ENCODE results near the gene PHACTR2. TPM values are rescaled to one million over a fixed set of nuclear protein-coding genes. Genes with fewer than 3 reads are reported as not detected.

The PHACTR2 gene
- total RNA-seq, 1 donor from 2014 or later, result 71.0 TPM

- Histone ChIP-seq H3K9me3 (replicated peaks) (peaks cover 7% of the 10 kb centered on the region), H3K27me3 (ENCODE audit: low read depth) (no peaks in the 10 kb centered on the region), H3K36me3 (no peaks in the 10 kb centered on the region), H3K4me3 (no peak overlapping the region), H3K27ac (replicated peaks) (peak overlapping the region; percentile 98), H3K4me1 (peaks cover 50% of the 10 kb centered on the region)
- intact Hi-C loops (cut with micrococcal nuclease), result loop anchor here (10.0 kb wide), 1 partner anchor 171 kb away; the partner anchor contains the start of gene LTV1
- DNase-seq, result no peak
- no peak for TF ChIP-seq CTCF (IDR thresholded peaks at IDR 0.05; ENCODE audit: borderline replicate concordance)
Observed at GRCh38 chr6:143673669-143674068, 4.1 kb upstream of the PHACTR2 start.

DNA sequence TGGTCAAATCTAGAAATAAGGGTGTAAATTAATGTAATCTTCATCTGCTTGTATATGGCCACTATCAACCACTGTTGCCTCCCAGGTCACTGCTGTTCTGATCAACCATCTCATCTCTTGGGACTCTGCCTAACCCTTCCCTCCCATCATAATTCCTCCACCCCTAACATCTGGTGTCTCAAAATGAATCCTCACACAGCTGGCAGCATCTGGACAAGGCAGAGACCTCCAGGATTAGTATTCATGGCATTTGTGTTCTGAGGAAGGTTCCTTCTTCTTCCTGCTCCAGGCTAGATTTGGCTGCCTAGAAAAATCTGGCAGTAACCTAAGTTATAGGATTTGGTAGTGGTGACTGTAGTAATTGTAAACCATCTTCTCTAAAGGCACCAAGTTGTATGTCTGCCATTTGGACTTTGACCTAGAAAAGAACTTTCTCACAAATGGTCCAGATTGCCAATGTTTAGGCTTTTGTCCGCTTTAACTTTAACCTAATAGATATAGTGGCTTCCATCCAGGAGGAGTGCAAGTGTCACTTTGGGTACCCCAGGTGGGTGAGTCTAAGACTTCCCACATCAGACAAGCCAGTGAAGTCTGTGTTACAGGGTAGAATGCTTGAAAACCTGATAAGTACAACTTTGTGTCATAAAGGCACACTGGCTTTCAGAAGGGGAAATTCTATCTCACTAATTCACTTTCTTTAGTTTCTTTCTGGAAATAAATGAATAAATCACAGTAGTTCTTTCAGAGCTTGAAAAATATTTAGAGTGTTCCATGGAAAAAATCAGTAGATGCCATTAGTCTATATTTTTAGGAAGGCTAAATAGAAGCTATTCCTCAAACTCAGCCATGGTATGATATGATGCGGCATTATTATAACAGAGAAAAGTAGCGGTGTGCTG is 3.0 kb upstream of the PHACTR2 start:
- intact Hi-C loops (cut with micrococcal nuclease), result loop anchor here (10.0 kb wide), 1 partner anchor 170 kb away; the partner anchor contains the start of gene LTV1

GRCh38 chr6:143675382-143675900 is 2.3 kb upstream of the PHACTR2 start:
- no peak for TF ChIP-seq CTCF (IDR thresholded peaks at IDR 0.05; ENCODE audit: borderline replicate concordance)
- peak overlapping the region; percentile 98 for H3K27ac ChIP-seq (replicated peaks)

More for the DNA sequence above, 3.0 kb upstream of the PHACTR2 start:
- Histone ChIP-seq H3K27me3 (ENCODE audit: low read depth) (no peaks in the 10 kb centered on the region), H3K4me3 (no peak overlapping the region), H3K36me3 (no peaks in the 10 kb centered on the region), H3K27ac (replicated peaks) (peak overlapping the region; percentile 98), H3K9me3 (replicated peaks) (no peaks in the 10 kb centered on the region), H3K4me1 (peaks cover 61% of the 10 kb centered on the region)
- no peak for DNase-seq
- TF ChIP-seq CTCF (IDR thresholded peaks at IDR 0.05; ENCODE audit: borderline replicate concordance), result no peak

DNA sequence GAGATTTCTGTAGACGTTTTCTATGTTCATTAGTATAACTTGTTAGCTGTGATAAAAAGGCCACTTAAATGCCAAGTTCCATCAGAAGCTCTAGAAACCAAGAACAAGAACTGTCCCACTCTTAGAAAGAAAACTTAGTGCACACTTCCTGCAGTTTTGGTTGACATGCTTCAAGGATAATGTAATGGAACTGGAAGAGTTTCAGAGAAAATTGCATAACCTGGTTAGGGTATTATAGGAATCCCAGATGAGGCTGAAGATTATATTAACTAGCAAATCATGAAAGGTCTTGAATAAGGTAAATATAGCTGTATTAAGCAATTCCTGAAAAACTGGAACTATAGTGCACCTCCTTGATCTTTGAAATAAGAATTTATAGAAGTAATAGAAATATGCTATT is 1.8 kb upstream of the PHACTR2 start:
- H3K27ac ChIP-seq (replicated peaks), result peak overlapping the region; percentile 98

More at GRCh38 chr6:143675382-143675900, 2.3 kb upstream of the PHACTR2 start:
- Histone ChIP-seq H3K4me3 (no peak overlapping the region), H3K9me3 (replicated peaks) (no peaks in the 10 kb centered on the region), H3K4me1 (peaks cover 68% of the 10 kb centered on the region), H3K27me3 (ENCODE audit: low read depth) (no peaks in the 10 kb centered on the region), H3K36me3 (no peaks in the 10 kb centered on the region)
- DNase-seq, result no peak
- intact Hi-C loops (cut with micrococcal nuclease), result loop anchor here (10.0 kb wide), 1 partner anchor 169 kb away; the partner anchor contains the start of gene LTV1

More for the DNA sequence above, 1.8 kb upstream of the PHACTR2 start:
- intact Hi-C loops (cut with micrococcal nuclease), result loop anchor here (10.0 kb wide), 1 partner anchor 169 kb away; the partner anchor contains the start of gene LTV1
- H3K36me3 ChIP-seq, result no peaks in the 10 kb centered on the region
- H3K27me3 ChIP-seq (ENCODE audit: low read depth), result no peaks in the 10 kb centered on the region
- no peak for TF ChIP-seq CTCF (IDR thresholded peaks at IDR 0.05; ENCODE audit: borderline replicate concordance)
- no peaks in the 10 kb centered on the region for H3K9me3 ChIP-seq (replicated peaks)
- peaks cover 73% of the 10 kb centered on the region for H3K4me1 ChIP-seq
- no peak overlapping the region for H3K4me3 ChIP-seq
- no peak for DNase-seq

Measured in left ventricle myocardium inferior (tissue), 1 donor.